Activated T-helper 1 cell treated with anti-CD3 and anti-CD28 coated beads, Interleukin-12 subunit alpha, Interleukin-12 subunit beta, Interleukin-2, Interleukin-4 antibody, amounts not matched to agents 30 ng/mL and 10 ng/mL and 1 ng/mL, durations not matched to agents 14 hours and 24 hours and 36 hours (primary cell): ENCODE data around the gene SETDB2. TPM values are rescaled to one million over a fixed set of nuclear protein-coding genes. Genes with fewer than 3 reads are reported as not detected.

ENCODE experiments used
- DNase-seq: peaks from one replicate; pipeline ENCODE4 v3.0.0; 2021; ENCODE audit warnings: low spot score
- H3K27ac Mint-ChIP-seq: one replicate; pipeline ENCODE4 v1.8.0; 2021; ENCODE audit warnings: mild to moderate bottlenecking, mixed read lengths
- H3K27me3 Mint-ChIP-seq: one replicate; pipeline ENCODE4 v1.8.0; 2022; ENCODE audit warnings: mild to moderate bottlenecking, moderate library complexity, mixed read lengths; ENCODE audit not compliant: insufficient read depth
- H3K36me3 Mint-ChIP-seq: one replicate; pipeline ENCODE4 v1.8.0; 2021; ENCODE audit warnings: low read depth, mixed read lengths
- H3K4me1 Mint-ChIP-seq: one replicate; pipeline ENCODE4 v1.8.0; 2021; ENCODE audit warnings: low read depth, mixed read lengths
- H3K4me3 Mint-ChIP-seq: one replicate; pipeline ENCODE4 v1.8.0; 2021; ENCODE audit warnings: mild to moderate bottlenecking, moderate library complexity, mixed read lengths
- H3K9me3 Mint-ChIP-seq: one replicate; pipeline ENCODE4 v1.8.0; 2021; ENCODE audit warnings: mixed read lengths
- intact Hi-C: fragments of 100-400 bp; cut with micrococcal nuclease; formaldehyde crosslinking; loops from one replicate; pipeline ENCODE4 v1.15.1; 2024
- total RNA-seq: library from RNA; stranded (reverse); gene quantifications from 2 replicates; pipeline ENCODE4 v1.2.3, GENCODE V29; 2022

SETDB2 gene
- total RNA-seq, 1 donor from 2014 or later: 13.0 TPM

- H3K4me3 Mint-ChIP-seq: no peak overlapping the region
- intact Hi-C loops: no loop called here
- H3K9me3 Mint-ChIP-seq: no peaks in the 10 kb centered on the region
- H3K27ac Mint-ChIP-seq: no peak overlapping the region
- peaks cover 26% of the 10 kb centered on the region for H3K4me1 Mint-ChIP-seq
- H3K27me3 Mint-ChIP-seq: no peaks in the 10 kb centered on the region
- peaks cover 27% of the 10 kb centered on the region for H3K36me3 Mint-ChIP-seq
- DNase-seq: no peak
These were observed 12.1 kb downstream of the SETDB2 start for GRCh38 chr13:49456156-49456555.

GRCh38 chr13:49457221-49457620 is 13.1 kb downstream of the SETDB2 start:
- H3K27me3 Mint-ChIP-seq: no peaks in the 10 kb centered on the region
- no peak for DNase-seq
- peaks cover 26% of the 10 kb centered on the region for H3K4me1 Mint-ChIP-seq
- no peak overlapping the region for H3K27ac Mint-ChIP-seq
- no peak overlapping the region for H3K4me3 Mint-ChIP-seq
- H3K9me3 Mint-ChIP-seq: peaks cover 3% of the 10 kb centered on the region
- peaks cover 37% of the 10 kb centered on the region for H3K36me3 Mint-ChIP-seq
- intact Hi-C loops: no loop called here

GRCh38 chr13:49459580-49459979 is 15.5 kb downstream of the SETDB2 start:
- H3K4me1 Mint-ChIP-seq: peaks cover 15% of the 10 kb centered on the region
- no peaks in the 10 kb centered on the region for H3K27me3 Mint-ChIP-seq
- H3K36me3 Mint-ChIP-seq: peaks cover 43% of the 10 kb centered on the region
- peaks cover 14% of the 10 kb centered on the region for H3K9me3 Mint-ChIP-seq
- no peak overlapping the region for H3K27ac Mint-ChIP-seq
- intact Hi-C loops: no loop called here
- DNase-seq: no peak
- no peak overlapping the region for H3K4me3 Mint-ChIP-seq

DNA sequence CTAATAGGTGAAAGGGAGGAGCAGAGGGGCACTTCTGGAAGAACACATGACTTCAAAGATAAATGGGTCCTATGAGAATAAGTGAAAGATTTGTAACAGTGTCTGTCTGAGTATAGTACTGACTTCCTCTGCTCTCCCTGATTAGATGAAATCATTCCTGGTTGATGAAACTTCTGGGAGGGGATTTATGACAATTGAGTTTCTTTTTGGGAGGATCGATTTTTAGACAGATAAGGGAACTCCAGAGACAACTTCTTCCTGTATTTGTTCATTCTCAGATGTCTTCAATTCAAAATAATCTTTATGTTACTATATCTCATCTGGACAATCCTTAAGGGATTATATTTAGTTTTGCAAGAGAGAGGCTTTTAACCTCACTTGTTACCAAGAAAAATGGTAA is 20.0 kb downstream of the SETDB2 start:
- peaks cover 14% of the 10 kb centered on the region for H3K9me3 Mint-ChIP-seq
- no peaks in the 10 kb centered on the region for H3K4me1 Mint-ChIP-seq
- H3K36me3 Mint-ChIP-seq: peaks cover 51% of the 10 kb centered on the region
- no peak overlapping the region for H3K4me3 Mint-ChIP-seq
- no peak overlapping the region for H3K27ac Mint-ChIP-seq
- no peak for DNase-seq
- intact Hi-C loops: no loop called here
- no peaks in the 10 kb centered on the region for H3K27me3 Mint-ChIP-seq

- no peaks in the 10 kb centered on the region for H3K4me1 Mint-ChIP-seq
These were observed 20.7 kb downstream of the SETDB2 start for GRCh38 chr13:49464621-49465325.

GRCh38 chr13:49466292-49466838 is 22.3 kb downstream of the SETDB2 start:
- intact Hi-C loops: no loop called here
- H3K4me1 Mint-ChIP-seq: no peaks in the 10 kb centered on the region
- peaks cover 50% of the 10 kb centered on the region for H3K36me3 Mint-ChIP-seq
- H3K9me3 Mint-ChIP-seq: peaks cover 14% of the 10 kb centered on the region
- no peak for DNase-seq
- no peak overlapping the region for H3K4me3 Mint-ChIP-seq
- H3K27ac Mint-ChIP-seq: no peak overlapping the region
- H3K27me3 Mint-ChIP-seq: no peaks in the 10 kb centered on the region

More at GRCh38 chr13:49464621-49465325, 20.7 kb downstream of the SETDB2 start:
- Mint-ChIP-seq H3K27me3 (no peaks in the 10 kb centered on the region), H3K36me3 (peaks cover 52% of the 10 kb centered on the region), H3K9me3 (peaks cover 14% of the 10 kb centered on the region), H3K4me3 (no peak overlapping the region), H3K27ac (no peak overlapping the region)
- DNase-seq: no peak
- intact Hi-C loops: no loop called here

DNA sequence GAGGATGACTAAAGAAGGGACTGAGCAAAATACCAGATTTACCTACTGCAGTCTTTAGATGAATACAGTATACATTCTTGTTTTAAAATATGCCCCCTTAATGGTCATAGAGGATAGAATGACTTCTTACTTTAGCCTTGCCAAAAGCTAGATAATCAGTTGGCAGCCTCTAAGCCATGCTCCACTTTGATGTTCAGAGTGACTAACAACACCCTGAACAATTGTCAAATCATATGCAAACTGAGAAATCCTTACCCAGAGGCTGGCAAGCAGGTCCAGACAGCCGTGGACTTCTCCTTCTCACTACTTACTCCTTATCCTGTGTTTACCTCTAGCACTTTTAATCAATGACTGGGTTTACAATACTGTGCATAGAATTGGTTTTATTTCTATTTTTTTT is 28.1 kb downstream of the SETDB2 start:
- Mint-ChIP-seq H3K9me3 (no peaks in the 10 kb centered on the region), H3K27ac (no peak overlapping the region), H3K4me3 (no peak overlapping the region), H3K36me3 (peaks cover 29% of the 10 kb centered on the region), H3K27me3 (no peaks in the 10 kb centered on the region), H3K4me1 (no peaks in the 10 kb centered on the region)
- DNase-seq: no peak
- intact Hi-C loops: no loop called here

GRCh38 chr13:49476529-49476928 is 32.5 kb downstream of the SETDB2 start:
- Mint-ChIP-seq H3K9me3 (no peaks in the 10 kb centered on the region), H3K4me1 (no peaks in the 10 kb centered on the region), H3K36me3 (peaks cover 30% of the 10 kb centered on the region), H3K27me3 (no peaks in the 10 kb centered on the region), H3K27ac (no peak overlapping the region), H3K4me3 (no peak overlapping the region)
- DNase-seq: no peak
- intact Hi-C loops: no loop called here

GRCh38 chr13:49481788-49482187 is 37.7 kb downstream of the SETDB2 start:
- intact Hi-C loops: no loop called here
- no peak overlapping the region for H3K4me3 Mint-ChIP-seq
- DNase-seq: no peak
- no peak overlapping the region for H3K27ac Mint-ChIP-seq
- H3K4me1 Mint-ChIP-seq: no peaks in the 10 kb centered on the region
- H3K27me3 Mint-ChIP-seq: no peaks in the 10 kb centered on the region
- no peaks in the 10 kb centered on the region for H3K9me3 Mint-ChIP-seq
- H3K36me3 Mint-ChIP-seq: peaks cover 38% of the 10 kb centered on the region

GRCh38 chr13:49488563-49488962 is 44.5 kb downstream of the SETDB2 start:
- Mint-ChIP-seq H3K4me3 (no peak overlapping the region), H3K27ac (no peak overlapping the region), H3K9me3 (no peaks in the 10 kb centered on the region), H3K4me1 (peaks cover 2% of the 10 kb centered on the region), H3K27me3 (no peaks in the 10 kb centered on the region), H3K36me3 (peaks cover 23% of the 10 kb centered on the region)
- no peak for DNase-seq
- intact Hi-C loops: no loop called here

DNA sequence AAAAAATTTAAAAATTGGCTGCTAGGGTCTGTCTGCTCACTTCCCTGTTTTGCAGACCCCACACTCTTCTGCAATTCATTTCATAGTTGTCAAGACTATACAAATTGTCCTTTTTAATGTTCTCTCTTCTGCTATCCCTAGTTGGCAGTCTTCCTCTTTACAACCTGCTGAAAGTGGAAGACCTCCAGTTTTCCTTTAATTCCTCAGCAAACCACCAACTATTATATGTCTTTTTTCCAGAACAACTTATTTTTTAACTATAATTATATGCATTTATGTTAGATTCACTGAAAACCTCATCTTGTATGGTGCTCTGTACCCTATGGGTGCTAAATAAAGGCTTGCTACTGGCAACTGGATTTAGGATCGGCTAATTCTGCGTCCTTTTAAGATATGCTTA is 50.6 kb downstream of the SETDB2 start:
- Mint-ChIP-seq H3K9me3 (no peaks in the 10 kb centered on the region), H3K4me3 (peak overlapping the region; percentile 96), H3K4me1 (peaks cover 47% of the 10 kb centered on the region), H3K27me3 (no peaks in the 10 kb centered on the region), H3K27ac (peak overlapping the region; percentile 99), H3K36me3 (peaks cover 34% of the 10 kb centered on the region)
- DNase-seq: no peak
- intact Hi-C loops: loop anchor here (1.0 to 5.0 kb wide), 11 partner anchors 40 to 1398 kb away; partner anchors contain the start of genes CAB39L, CDADC1, EBPL and SETDB2

GRCh38 chr13:49495783-49496762 is 52.0 kb downstream of the SETDB2 start, which contains the start of gene PHF11:
TSS of gene PHF11 (plus strand) at chr13:49495953. CDS start at chr13:49496002, 49 bp downstream.
- peaks cover 42% of the 10 kb centered on the region for H3K36me3 Mint-ChIP-seq
- no peaks in the 10 kb centered on the region for H3K27me3 Mint-ChIP-seq
- H3K27ac Mint-ChIP-seq: peak within 1 kb of the TSS; percentile 99
- peak within 1 kb of the TSS; percentile 96 for H3K4me3 Mint-ChIP-seq
- intact Hi-C loops: loop anchor here (1.0 to 5.0 kb wide), 10 partner anchors 42 to 741 kb away; partner anchors contain the start of genes CAB39L, EBPL and SETDB2
- peak; percentile 85 for DNase-seq
- H3K4me1 Mint-ChIP-seq: peaks cover 57% of the 10 kb centered on the region
- H3K9me3 Mint-ChIP-seq: no peaks in the 10 kb centered on the region
